Tibial nerve (tissue), 3 donors: Measurements from ENCODE around the gene AQP3.
"Not testable (repeated sequence)": the region's sequence is repeated elsewhere in the genome, so short reads cannot be mapped to it uniquely, and the experiment has no call there.

Experiments used
- POLR2A ChIP-seq, 2 donors: fragments of 450-650 bp; IDR thresholded peaks; one replicate each; pipeline ENCODE4 v1.6.1; 2017; ENCODE audit warnings: antibody characterized with exemption in 2 of 2, mild to moderate bottlenecking in 2 of 2, moderate library complexity in 2 of 2
- TF ChIP-seq, protein P1 (sequence below), 5 experiments: fragments of 200-600 bp in 3 of 5; fragments of 450-650 bp in 2 of 5; sonication (generic) in 3 of 5; IDR thresholded peaks; one replicate each; pipeline ENCODE4 v1.5.1; 2016 to 2019; ENCODE audit warnings: antibody characterized with exemption in 5 of 5, mild to moderate bottlenecking in 3 of 5, moderate library complexity in 2 of 5

DNA sequence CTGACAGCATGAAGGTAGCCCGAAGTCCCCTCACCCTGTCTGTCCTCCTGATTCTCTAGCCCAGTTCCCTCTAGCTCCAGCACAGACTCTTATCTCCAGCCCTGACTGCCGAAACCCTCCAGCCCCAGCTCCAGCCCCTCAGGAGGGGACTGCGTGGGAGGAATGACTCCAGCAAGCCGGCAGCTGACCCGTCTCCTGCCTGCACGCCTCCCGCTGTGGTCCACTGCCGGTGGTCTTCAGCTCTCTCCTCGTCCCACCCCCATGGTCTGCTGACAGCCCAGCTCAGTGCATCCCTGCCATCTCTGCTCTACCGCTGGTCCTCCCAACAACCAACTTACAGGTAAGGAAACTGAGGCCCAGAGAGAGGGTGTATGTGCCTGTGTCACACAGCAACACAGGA, 45.6 kb downstream of the AQP3 start:
- TF ChIP-seq, protein P1, sequence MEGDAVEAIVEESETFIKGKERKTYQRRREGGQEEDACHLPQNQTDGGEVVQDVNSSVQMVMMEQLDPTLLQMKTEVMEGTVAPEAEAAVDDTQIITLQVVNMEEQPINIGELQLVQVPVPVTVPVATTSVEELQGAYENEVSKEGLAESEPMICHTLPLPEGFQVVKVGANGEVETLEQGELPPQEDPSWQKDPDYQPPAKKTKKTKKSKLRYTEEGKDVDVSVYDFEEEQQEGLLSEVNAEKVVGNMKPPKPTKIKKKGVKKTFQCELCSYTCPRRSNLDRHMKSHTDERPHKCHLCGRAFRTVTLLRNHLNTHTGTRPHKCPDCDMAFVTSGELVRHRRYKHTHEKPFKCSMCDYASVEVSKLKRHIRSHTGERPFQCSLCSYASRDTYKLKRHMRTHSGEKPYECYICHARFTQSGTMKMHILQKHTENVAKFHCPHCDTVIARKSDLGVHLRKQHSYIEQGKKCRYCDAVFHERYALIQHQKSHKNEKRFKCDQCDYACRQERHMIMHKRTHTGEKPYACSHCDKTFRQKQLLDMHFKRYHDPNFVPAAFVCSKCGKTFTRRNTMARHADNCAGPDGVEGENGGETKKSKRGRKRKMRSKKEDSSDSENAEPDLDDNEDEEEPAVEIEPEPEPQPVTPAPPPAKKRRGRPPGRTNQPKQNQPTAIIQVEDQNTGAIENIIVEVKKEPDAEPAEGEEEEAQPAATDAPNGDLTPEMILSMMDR (IDR thresholded peaks at IDR 0.05), result not testable (repeated sequence)
- TF ChIP-seq POLR2A (IDR thresholded peaks at IDR 0.05), result not testable (repeated sequence)
